Endothelial cell of umbilical vein (primary cell): Measurements from ENCODE around the gene FNDC8.

ENCODE experiments used
- CTCF ChIP-seq, 2 donors: IDR thresholded peaks; 1 replicate in 1 of 2; 2 replicates in 1 of 2; pipeline ENCODE4 v1.5.1; 2011; ENCODE audit warnings: low read length in 2 of 2, mild to moderate bottlenecking in 2 of 2, moderate library complexity in 2 of 2, control low read depth in 1 of 2, inconsistent platforms in 1 of 2, low read depth in 1 of 2; ENCODE audit not compliant: insufficient read depth in 1 of 2; ENCODE audit errors: extremely low read depth in 1 of 2
- EZH2 ChIP-seq: IDR thresholded peaks from 2 replicates; pipeline ENCODE4 v1.6.1; 2012; ENCODE audit warnings: borderline replicate concordance, low read depth, mild to moderate bottlenecking, moderate library complexity, low read length, inconsistent platforms; ENCODE audit not compliant: severe bottlenecking
- FOS ChIP-seq: IDR thresholded peaks from 2 replicates; pipeline ENCODE4 v1.6.1; 2011; ENCODE audit warnings: mild to moderate bottlenecking, low read length, moderate library complexity, borderline replicate concordance; ENCODE audit not compliant: insufficient read depth
- GATA2 ChIP-seq: IDR thresholded peaks from 2 replicates; pipeline ENCODE4 v1.7.0; 2011; ENCODE audit warnings: low read depth, mild to moderate bottlenecking, moderate library complexity, mixed read lengths, low read length; ENCODE audit not compliant: insufficient read length, insufficient read depth
- JUN ChIP-seq: IDR thresholded peaks from 2 replicates; pipeline ENCODE4 v1.6.1; 2011; ENCODE audit warnings: borderline replicate concordance, low read depth; ENCODE audit not compliant: insufficient read length, insufficient read depth
- MYC ChIP-seq: IDR thresholded peaks from one replicate; pipeline ENCODE4 v1.6.1; 2011; ENCODE audit warnings: mild to moderate bottlenecking, low read depth, low read length
- POLR2A ChIP-seq: IDR thresholded peaks from 2 replicates; pipeline ENCODE4 v1.6.1; 2012; ENCODE audit warnings: low read depth, mild to moderate bottlenecking, control low read depth, low read length
- POLR2AphosphoS5 ChIP-seq: IDR thresholded peaks from 2 replicates; pipeline ENCODE4 v1.6.1; 2012; ENCODE audit warnings: low read depth, mild to moderate bottlenecking, control low read depth, low read length, moderate library complexity; ENCODE audit not compliant: insufficient read depth
- TF ChIP-seq, protein P1 (sequence below): IDR thresholded peaks from 2 replicates; pipeline ENCODE4 v1.6.1; 2011; ENCODE audit not compliant: insufficient read depth, insufficient read length

DNA sequence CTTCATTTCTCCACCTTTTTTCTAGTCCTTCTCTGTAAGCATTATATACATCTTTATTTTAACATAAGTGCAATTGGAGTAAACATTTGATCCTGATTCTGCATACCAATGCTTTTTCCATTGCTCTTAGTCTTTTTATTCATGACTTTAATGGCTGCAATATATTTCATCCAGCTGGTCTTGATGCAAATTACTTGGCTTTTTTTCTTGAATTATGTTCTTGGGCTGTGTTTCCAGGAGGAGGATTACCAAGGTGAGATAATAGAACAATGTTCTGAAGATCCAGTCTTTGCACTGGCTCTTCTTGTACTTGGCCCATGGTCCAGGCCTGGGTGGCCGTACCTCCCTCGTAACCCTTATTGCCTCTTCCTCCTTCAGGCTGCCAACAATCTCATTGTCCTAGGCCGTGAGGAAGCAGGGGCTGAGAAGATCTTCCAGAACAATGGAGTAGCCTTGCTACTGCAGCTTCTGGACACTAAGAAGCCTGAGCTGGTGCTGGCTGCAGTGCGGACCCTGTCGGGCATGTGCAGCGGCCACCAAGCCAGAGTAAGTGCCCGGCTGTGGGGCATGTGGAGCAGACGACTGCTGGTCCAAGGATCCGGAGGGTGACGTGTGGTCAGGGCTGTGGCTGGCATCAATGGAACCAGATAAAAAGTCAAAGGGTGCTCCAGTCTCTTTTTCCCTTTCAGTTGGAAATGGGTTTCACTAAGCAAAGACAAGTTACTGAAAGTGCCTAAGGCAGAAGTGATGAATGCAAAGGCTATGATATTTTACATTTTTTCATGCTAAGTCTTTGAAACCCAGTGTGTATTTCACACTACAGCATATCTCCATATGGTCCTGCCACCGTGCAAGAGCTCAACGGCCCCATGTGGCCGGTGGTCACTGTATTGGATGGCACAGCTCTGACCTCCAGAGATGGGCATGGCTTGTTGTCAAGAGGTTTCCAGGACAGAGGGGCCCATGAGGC, 33.1 kb downstream of the FNDC8 start:
- TF ChIP-seq CTCF (IDR thresholded peaks at IDR 0.05; ENCODE audit: extremely low read depth in 1 of 2, insufficient read depth in 1 of 2, low read depth in 1 of 2, low read length in 2 of 2) (no peak), EZH2 (no peak), FOS (no peak), POLR2A (no peak), MYC (no peak), POLR2AphosphoS5 (no peak), GATA2 (no peak), JUN (no peak)
- TF ChIP-seq, protein P1, sequence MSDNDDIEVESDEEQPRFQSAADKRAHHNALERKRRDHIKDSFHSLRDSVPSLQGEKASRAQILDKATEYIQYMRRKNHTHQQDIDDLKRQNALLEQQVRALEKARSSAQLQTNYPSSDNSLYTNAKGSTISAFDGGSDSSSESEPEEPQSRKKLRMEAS = no peak
